ENCODE results near the gene DIP2C. TPM values are rescaled to one million over a fixed set of nuclear protein-coding genes. Genes with fewer than 3 reads are reported as not detected.
A peak's percentile ranks its signal among the peaks of the same experiment; 100 is the strongest.

DIP2C gene
- total RNA-seq, 4 donors from 2014 or later, result 10.5 to 40.5 (median 19.5) TPM

DNA sequence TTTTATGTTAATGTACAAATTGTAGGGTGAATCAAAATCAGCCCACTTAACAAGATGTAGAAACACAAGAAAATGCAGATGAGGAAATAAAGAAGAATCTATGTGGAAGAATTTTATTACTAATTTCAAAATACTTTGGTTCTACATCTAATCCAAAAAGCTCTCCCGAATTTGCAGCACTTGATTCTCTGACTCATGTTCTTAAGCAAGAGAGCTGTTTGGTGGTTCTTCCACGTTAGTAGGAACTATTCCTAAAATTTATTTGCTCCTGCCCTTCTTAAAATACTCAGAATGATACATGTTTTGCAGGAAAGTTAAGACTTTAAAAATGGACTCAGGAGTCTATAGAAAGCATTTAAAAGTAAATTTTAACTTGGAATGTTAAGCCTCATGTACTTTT, 462.5 kb downstream of the DIP2C start:
- intact Hi-C loops (cut with DNase I; ENCODE audit: low total_unique reads), result no loop called here
- Histone ChIP-seq H3K36me3 (no peaks in the 10 kb centered on the region), H3K27me3 (no peaks in the 10 kb centered on the region), H3K9me3 (no peaks in the 10 kb centered on the region), H3K27ac (no peak overlapping the region), H3K4me3 (no peak overlapping the region), H3K4me1 (no peaks in the 10 kb centered on the region)
- no peak for DNase-seq
- no peak for TF ChIP-seq POLR2A (IDR thresholded peaks at IDR 0.05)
- TF ChIP-seq, protein P1, sequence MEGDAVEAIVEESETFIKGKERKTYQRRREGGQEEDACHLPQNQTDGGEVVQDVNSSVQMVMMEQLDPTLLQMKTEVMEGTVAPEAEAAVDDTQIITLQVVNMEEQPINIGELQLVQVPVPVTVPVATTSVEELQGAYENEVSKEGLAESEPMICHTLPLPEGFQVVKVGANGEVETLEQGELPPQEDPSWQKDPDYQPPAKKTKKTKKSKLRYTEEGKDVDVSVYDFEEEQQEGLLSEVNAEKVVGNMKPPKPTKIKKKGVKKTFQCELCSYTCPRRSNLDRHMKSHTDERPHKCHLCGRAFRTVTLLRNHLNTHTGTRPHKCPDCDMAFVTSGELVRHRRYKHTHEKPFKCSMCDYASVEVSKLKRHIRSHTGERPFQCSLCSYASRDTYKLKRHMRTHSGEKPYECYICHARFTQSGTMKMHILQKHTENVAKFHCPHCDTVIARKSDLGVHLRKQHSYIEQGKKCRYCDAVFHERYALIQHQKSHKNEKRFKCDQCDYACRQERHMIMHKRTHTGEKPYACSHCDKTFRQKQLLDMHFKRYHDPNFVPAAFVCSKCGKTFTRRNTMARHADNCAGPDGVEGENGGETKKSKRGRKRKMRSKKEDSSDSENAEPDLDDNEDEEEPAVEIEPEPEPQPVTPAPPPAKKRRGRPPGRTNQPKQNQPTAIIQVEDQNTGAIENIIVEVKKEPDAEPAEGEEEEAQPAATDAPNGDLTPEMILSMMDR (IDR thresholded peaks at IDR 0.05), result no peak

DNA sequence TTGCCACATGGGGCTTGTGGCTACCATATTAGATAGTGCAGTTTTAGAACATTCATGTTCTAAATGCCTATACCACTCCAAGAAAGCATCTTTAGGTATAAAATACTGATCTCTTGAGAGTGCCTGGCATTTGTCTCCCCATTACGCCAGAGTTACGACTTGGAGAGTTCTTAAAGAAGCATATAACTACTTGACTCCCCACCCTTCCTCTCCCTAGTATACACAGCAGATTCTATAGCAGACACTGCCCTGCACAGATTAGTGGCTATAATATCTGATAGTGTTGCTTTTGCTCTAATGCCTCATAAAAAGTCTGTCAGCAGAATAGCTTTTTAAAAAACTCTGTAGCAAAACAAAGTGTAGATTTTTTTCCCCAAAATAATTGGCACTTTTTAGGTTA, 463.4 kb downstream of the DIP2C start:
- H3K4me1 ChIP-seq, result no peaks in the 10 kb centered on the region

DNA sequence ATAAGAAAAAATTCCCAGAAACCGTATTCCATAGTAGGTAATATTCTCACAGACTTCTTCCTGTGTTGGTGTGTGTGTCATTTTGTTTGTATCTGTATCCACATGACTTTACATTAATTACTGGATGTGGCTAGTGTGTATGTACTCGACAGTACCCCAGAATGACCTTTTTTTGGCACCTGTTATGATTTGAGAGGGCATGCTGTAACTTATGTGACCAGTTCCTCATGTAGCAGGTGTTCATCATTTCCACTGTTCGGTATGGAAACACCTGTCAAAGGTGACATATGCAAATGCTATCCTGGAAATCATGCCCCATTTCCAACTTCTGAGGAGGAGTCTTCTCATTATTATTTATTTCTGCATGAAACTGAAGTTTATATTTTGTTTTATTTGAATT, 464.9 kb downstream of the DIP2C start:
- no peaks in the 10 kb centered on the region for H3K27me3 ChIP-seq
- intact Hi-C loops (cut with DNase I; ENCODE audit: low total_unique reads), result no loop called here
- H3K9me3 ChIP-seq, result no peaks in the 10 kb centered on the region
- no peak overlapping the region for H3K27ac ChIP-seq
- TF ChIP-seq POLR2A (IDR thresholded peaks at IDR 0.05), result no peak
- TF ChIP-seq, protein P1 (IDR thresholded peaks at IDR 0.05), result no peak
- DNase-seq, result no peak
- H3K4me3 ChIP-seq, result no peak overlapping the region
- no peaks in the 10 kb centered on the region for H3K36me3 ChIP-seq
- no peaks in the 10 kb centered on the region for H3K4me1 ChIP-seq

More for the DNA sequence above, 463.4 kb downstream of the DIP2C start:
- no peaks in the 10 kb centered on the region for H3K27me3 ChIP-seq
- intact Hi-C loops (cut with DNase I; ENCODE audit: low total_unique reads), result no loop called here
- TF ChIP-seq, protein P1 (IDR thresholded peaks at IDR 0.05), result no peak
- TF ChIP-seq POLR2A (IDR thresholded peaks at IDR 0.05), result no peak
- H3K9me3 ChIP-seq, result no peaks in the 10 kb centered on the region
- H3K36me3 ChIP-seq, result no peaks in the 10 kb centered on the region
- no peak overlapping the region for H3K4me3 ChIP-seq
- no peak for DNase-seq
- H3K27ac ChIP-seq, result no peak overlapping the region

Small RNA genes lying within 50 kb of the gene (microRNA-seq; reads per million reads assigned to microRNA genes)
- 1.5 reads per million for gene MIR5699 (ENCODE audit: borderline microRNAs expressed, borderline replicate concordance)

Small RNA genes lying within 50 kb of the gene (small RNA-seq; reads per million reads assigned to genes)
- gene MIR5699 (not detected), gene RN7SL754P (not detected), gene RNA5SP298 (2.2 reads per million, percentile 76 among the genes with 10 or more reads in this experiment)

Other genes starting within 250 kb of the DIP2C start
- gene LARP4B, start 242.0 kb upstream of the DIP2C start, total RNA-seq, result 10 to 100 TPM; 17.4 to 76.8 (median 32.2) TPM